ENCODE results near the gene FAM161B.
"Not testable (repeated sequence)": the region's sequence is repeated elsewhere in the genome, so short reads cannot be mapped to it uniquely, and the experiment has no call there.

FAM161B gene, protein sequence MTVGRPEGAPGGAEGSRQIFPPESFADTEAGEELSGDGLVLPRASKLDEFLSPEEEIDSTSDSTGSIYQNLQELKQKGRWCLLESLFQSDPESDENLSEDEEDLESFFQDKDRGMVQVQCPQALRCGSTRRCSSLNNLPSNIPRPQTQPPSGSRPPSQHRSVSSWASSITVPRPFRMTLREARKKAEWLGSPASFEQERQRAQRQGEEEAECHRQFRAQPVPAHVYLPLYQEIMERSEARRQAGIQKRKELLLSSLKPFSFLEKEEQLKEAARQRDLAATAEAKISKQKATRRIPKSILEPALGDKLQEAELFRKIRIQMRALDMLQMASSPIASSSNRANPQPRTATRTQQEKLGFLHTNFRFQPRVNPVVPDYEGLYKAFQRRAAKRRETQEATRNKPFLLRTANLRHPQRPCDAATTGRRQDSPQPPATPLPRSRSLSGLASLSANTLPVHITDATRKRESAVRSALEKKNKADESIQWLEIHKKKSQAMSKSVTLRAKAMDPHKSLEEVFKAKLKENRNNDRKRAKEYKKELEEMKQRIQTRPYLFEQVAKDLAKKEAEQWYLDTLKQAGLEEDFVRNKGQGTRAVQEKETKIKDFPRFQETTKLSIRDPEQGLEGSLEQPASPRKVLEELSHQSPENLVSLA

DNA sequence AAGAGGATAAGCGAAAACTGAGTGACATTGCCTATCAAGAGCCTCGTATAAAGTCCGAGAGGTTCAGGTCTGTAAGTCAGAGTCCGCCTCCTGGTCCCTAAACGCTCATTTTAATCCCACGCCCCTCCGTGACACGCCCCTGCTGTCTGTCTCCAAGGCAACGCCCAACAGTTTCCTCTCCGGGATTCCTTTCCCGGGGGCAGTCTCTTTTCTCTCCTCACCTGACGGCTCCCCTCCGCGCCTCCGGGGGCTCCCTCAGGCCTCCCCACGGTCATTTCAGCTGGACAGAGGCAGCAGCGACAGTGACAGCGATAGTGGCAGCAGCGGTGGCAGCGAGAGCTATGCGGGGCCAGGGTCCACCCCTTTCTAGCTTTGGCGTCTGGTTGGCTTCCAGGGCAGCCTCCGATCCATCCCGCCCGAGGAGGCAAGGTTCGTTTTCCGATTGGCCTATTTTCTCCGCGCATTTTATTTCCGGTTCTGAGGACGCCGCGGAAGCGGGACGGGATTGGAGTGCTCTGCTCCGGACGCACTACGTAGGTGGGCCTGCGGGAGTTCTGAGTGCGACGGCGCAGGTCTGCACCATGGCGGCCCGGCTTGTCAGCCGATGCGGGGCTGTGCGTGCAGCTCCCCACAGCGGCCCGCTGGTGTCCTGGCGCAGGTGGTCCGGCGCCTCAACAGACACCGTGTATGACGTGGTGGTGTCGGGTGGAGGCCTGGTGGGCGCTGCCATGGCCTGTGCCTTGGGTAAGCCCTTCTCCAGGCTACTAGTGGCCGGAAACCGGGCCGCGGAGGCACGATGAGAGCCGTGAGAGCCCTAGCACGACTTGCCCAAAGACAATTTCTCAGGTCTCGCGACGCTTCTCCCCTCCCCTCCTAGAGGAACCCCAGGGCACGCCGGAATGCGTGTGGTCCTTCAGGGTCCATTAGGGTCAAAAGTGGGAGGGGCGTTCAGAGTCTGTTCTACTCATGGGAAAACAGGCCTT is at the start of gene FAM161B, which contains the start of gene COQ6:
Gene FAM161B (minus strand): TSS at position 343 of the 983 bp plus-strand sequence. CDS start 68 bp downstream, at position 275.
Gene COQ6 (plus strand): TSS at position 551 of the 983 bp plus-strand sequence. CDS start 31 bp downstream, at position 582.
- Histone ChIP-seq H3K9ac (ENCODE audit: low read length) (peak within 1 kb of the TSS; percentile 93), H3K4me1 (ENCODE audit: control insufficient read depth, insufficient read depth, low read length) (peaks cover 12% of the 10 kb centered on the region), H3K9me3 (ENCODE audit: control insufficient read depth, low read length) (no peaks in the 10 kb centered on the region), H3K36me3 (ENCODE audit: control insufficient read depth, insufficient read depth, low read length, severe bottlenecking) (peaks cover 17% of the 10 kb centered on the region), H3K4me3 (ENCODE audit: low read length) (peak within 1 kb of the TSS; percentile 95), H3K27me3 (replicated peaks; ENCODE audit: control insufficient read depth, insufficient read depth, low read length) (no peaks in the 10 kb centered on the region)
- DNase-seq (ENCODE audit: low read depth) = peak; percentile 99

DNA sequence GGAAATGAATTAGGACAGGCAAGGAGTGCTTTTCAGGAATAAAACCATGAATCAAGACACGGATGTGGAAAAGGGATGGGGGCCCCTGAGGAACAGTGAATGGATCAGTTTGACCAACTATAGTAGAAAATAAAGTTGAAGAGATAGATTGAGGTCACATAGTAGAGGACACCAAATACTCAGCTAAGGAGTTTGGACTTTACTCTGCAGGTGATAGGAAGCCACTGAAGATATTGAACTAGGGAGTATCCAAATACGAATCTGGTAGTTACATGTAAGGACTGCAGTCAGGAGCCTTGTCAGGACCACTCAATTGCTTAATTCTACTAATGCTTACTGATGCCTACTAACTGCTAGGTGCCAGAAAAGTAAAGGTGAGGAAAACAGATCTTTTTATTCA is 48.8 kb upstream of the FAM161B start:
- no peaks in the 10 kb centered on the region for H3K4me1 ChIP-seq (ENCODE audit: control insufficient read depth, insufficient read depth, low read length)
- H3K4me3 ChIP-seq (ENCODE audit: low read length) = no peak overlapping the region
- no peak for DNase-seq (ENCODE audit: low read depth)

DNA sequence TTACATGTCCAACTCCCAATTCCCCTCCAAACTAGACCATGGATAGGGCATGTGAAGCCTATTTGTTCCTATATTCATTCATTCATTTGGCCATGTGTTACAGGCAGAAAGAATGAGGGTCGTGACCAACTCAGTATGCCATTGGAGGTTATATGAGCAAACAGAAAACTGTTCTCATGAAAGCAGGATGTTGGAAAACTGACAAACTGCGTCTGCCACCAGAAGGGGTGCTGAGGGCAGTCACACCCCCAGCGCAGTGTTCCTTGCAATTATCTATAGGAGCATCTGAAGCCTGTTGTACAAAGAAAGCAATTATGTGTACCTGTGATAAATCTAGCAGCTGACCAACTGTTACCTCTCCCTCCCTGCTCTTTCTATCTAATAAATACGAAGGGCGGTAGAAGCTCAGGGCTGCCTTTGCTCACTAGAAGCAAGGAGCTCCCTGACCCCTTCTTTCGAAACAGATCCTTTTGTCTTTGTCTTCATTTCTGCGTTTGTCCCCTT is 48.1 kb upstream of the FAM161B start:
- no peaks in the 10 kb centered on the region for H3K27me3 ChIP-seq (replicated peaks; ENCODE audit: control insufficient read depth, insufficient read depth, low read length)
- no peaks in the 10 kb centered on the region for H3K4me1 ChIP-seq (ENCODE audit: control insufficient read depth, insufficient read depth, low read length)
- no peaks in the 10 kb centered on the region for H3K9me3 ChIP-seq (ENCODE audit: control insufficient read depth, low read length)
- H3K4me3 ChIP-seq (ENCODE audit: low read length) = no peak overlapping the region
- peaks cover 1% of the 10 kb centered on the region for H3K36me3 ChIP-seq (ENCODE audit: control insufficient read depth, insufficient read depth, low read length, severe bottlenecking)
- no peak for DNase-seq (ENCODE audit: low read depth)
- H3K9ac ChIP-seq (ENCODE audit: low read length) = no peak overlapping the region

More for the DNA sequence above, 48.8 kb upstream of the FAM161B start:
- H3K9ac ChIP-seq (ENCODE audit: low read length) = no peak overlapping the region
- peaks cover 8% of the 10 kb centered on the region for H3K36me3 ChIP-seq (ENCODE audit: control insufficient read depth, insufficient read depth, low read length, severe bottlenecking)
- no peaks in the 10 kb centered on the region for H3K27me3 ChIP-seq (replicated peaks; ENCODE audit: control insufficient read depth, insufficient read depth, low read length)
- no peaks in the 10 kb centered on the region for H3K9me3 ChIP-seq (ENCODE audit: control insufficient read depth, low read length)

DNA sequence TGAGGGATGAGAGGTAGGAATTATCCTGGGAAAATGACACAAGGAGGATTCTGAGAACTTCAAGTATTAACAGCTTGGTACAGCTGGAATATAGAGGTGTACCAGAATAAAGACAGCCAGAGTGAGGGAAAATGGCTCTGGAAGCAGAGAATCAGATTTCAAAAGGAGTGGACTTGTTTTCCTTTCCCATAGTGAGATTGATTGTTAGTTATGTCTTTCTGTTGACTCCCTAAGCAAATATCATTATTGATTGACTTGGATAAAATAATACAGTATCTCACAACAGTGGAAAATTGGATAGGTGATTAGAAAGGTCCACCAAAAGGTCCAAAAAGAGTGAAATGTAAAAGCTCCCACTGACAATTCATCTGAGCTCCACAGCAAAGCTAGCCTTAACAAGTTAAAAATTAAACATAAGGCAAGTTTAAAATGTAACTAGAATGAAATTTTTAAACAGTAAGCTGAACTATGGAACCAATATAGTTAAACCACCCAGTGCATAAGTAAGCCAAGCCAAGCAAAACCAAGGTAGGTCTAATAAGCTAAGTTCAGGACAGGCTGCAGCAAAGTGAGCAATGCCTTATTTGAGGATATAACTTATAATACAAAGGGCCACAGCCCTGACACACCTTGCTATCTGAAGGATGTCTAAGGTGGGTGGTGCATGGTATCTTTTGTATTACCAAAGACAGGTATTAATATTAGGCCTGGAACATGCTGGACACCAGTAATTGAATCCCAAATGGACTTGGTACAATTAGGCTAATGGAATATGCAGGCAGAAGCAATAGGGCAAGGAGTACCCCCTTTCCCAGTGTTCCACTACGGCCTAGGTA is 47.4 kb upstream of the FAM161B start:
- no peaks in the 10 kb centered on the region for H3K4me1 ChIP-seq (ENCODE audit: control insufficient read depth, insufficient read depth, low read length)
- H3K9me3 ChIP-seq (ENCODE audit: control insufficient read depth, low read length) = no peaks in the 10 kb centered on the region
- no peak overlapping the region for H3K9ac ChIP-seq (ENCODE audit: low read length)
- no peak overlapping the region for H3K4me3 ChIP-seq (ENCODE audit: low read length)
- DNase-seq (ENCODE audit: low read depth) = no peak
- H3K27me3 ChIP-seq (replicated peaks; ENCODE audit: control insufficient read depth, insufficient read depth, low read length) = no peaks in the 10 kb centered on the region
- H3K36me3 ChIP-seq (ENCODE audit: control insufficient read depth, insufficient read depth, low read length, severe bottlenecking) = no peaks in the 10 kb centered on the region

DNA sequence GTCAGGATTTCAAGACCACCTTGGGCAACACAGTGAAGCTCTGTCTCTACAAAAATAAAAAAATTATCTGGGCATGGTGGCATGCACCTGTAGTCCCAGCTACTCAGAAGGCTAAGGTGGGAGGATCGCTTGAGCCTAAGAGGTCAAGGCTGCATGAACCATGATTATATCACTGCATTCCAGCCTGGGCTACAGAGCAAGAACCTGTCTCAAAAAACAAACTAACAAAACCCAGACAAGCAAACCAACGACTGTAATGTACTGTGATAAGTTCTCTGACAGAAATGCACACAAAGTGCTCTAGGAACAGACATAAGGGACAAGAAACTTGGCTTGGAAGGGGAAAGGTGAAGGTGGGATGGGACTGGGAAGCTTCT is 46.8 kb upstream of the FAM161B start:
- DNase-seq (ENCODE audit: low read depth) = no peak
- H3K9ac ChIP-seq (ENCODE audit: low read length) = no peak overlapping the region
- H3K4me1 ChIP-seq (ENCODE audit: control insufficient read depth, insufficient read depth, low read length) = no peaks in the 10 kb centered on the region
- H3K27me3 ChIP-seq (replicated peaks; ENCODE audit: control insufficient read depth, insufficient read depth, low read length) = no peaks in the 10 kb centered on the region
- no peaks in the 10 kb centered on the region for H3K36me3 ChIP-seq (ENCODE audit: control insufficient read depth, insufficient read depth, low read length, severe bottlenecking)
- H3K4me3 ChIP-seq (ENCODE audit: low read length) = no peak overlapping the region
- no peaks in the 10 kb centered on the region for H3K9me3 ChIP-seq (ENCODE audit: control insufficient read depth, low read length)

DNA sequence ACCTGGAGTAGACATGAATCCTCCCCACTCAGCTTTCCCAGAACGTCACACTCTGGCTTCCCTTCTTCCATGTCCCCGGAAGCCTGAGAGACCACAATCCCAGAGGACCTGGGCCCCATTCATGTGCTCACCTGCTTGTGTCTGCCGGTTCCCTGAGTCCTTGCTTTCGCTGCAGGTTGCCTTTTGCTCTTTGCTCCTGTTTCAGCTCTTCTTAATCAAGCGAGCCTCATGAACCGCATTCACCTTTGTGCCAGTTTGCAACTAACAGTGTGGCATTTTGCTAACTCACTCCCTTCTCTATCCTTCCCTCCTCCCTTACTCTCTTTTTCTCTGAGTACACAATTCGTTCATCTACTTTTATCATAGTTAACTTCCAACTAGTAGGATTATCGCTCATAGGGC is 46.1 kb upstream of the FAM161B start:
- H3K4me1 ChIP-seq (ENCODE audit: control insufficient read depth, insufficient read depth, low read length) = no peaks in the 10 kb centered on the region
- no peak overlapping the region for H3K9ac ChIP-seq (ENCODE audit: low read length)
- no peaks in the 10 kb centered on the region for H3K36me3 ChIP-seq (ENCODE audit: control insufficient read depth, insufficient read depth, low read length, severe bottlenecking)
- H3K27me3 ChIP-seq (replicated peaks; ENCODE audit: control insufficient read depth, insufficient read depth, low read length) = no peaks in the 10 kb centered on the region
- H3K4me3 ChIP-seq (ENCODE audit: low read length) = no peak overlapping the region
- H3K9me3 ChIP-seq (ENCODE audit: control insufficient read depth, low read length) = no peaks in the 10 kb centered on the region
- DNase-seq (ENCODE audit: low read depth) = no peak

DNA sequence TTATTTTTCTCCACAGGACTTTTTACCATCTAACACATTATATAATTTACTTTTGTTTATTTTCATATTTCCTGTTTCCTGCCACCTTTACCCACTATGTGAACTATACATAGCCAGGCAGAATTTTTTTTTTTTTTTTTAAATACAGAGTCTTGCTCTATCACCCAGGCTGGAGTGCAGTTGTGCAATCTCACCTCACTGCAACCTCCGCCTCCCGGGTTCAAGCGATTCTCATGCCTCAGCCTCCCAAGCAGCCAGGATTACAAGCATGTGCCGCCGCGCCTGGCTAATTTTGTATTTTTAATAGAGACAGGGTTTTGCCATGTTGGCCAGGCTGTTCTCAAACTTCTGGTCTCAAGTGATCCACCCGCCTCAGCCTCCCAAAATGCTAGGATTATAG is 45.0 kb upstream of the FAM161B start:
- H3K4me3 ChIP-seq (ENCODE audit: low read length) = not testable (repeated sequence)

DNA sequence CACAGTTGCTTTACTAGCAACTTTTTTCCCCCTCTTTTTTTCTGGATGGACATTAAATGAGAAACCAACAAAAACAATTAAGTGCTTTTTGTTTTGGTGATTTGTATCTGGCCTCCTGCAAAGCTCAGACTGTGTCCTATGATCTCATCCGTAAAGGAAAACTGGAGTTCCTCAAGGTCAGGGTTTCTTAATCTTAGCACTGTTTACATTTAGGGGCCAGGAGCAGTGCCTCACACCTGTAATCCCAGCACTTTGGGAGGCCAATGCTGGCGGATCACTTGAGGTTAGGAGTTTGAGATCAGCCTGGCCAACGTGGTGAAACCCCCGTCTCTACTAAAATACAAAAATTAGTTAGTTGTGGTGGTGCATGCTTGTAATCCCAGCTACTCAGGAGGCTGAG is 41.2 kb upstream of the FAM161B start:
- Histone ChIP-seq H3K27me3 (replicated peaks; ENCODE audit: control insufficient read depth, insufficient read depth, low read length) (no peaks in the 10 kb centered on the region), H3K4me1 (ENCODE audit: control insufficient read depth, insufficient read depth, low read length) (no peaks in the 10 kb centered on the region), H3K36me3 (ENCODE audit: control insufficient read depth, insufficient read depth, low read length, severe bottlenecking) (peaks cover 18% of the 10 kb centered on the region), H3K9me3 (ENCODE audit: control insufficient read depth, low read length) (no peaks in the 10 kb centered on the region), H3K9ac (ENCODE audit: low read length) (no peak overlapping the region), H3K4me3 (ENCODE audit: low read length) (no peak overlapping the region)
- no peak for DNase-seq (ENCODE audit: low read depth)

More for the DNA sequence above, 45.0 kb upstream of the FAM161B start:
- not testable (repeated sequence) for H3K9ac ChIP-seq (ENCODE audit: low read length); H3K9me3 ChIP-seq (ENCODE audit: control insufficient read depth, low read length); H3K27me3 ChIP-seq (replicated peaks; ENCODE audit: control insufficient read depth, insufficient read depth, low read length); H3K36me3 ChIP-seq (ENCODE audit: control insufficient read depth, insufficient read depth, low read length, severe bottlenecking); H3K4me1 ChIP-seq (ENCODE audit: control insufficient read depth, insufficient read depth, low read length); DNase-seq (ENCODE audit: low read depth)

DNA sequence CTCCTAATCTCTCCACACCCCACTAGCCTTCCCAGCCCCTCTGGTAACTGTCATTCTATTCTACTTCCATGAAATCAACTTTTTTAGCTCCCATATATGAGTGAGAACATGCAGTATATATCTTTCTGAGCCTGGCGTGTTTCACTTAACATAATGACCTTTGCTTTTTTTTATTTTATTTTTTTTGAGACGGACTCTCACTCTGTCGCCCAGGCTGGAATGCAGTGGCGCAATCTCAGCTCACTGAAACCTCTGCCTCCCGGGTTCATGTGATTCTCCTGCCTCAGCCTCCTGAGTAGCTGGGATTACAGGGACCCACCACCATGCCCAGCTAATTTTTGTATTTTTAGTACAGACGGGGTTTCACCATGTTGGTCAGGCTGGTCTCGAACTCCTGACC is 38.8 kb upstream of the FAM161B start:
- not testable (repeated sequence) for H3K9me3 ChIP-seq (ENCODE audit: control insufficient read depth, low read length); H3K4me1 ChIP-seq (ENCODE audit: control insufficient read depth, insufficient read depth, low read length); DNase-seq (ENCODE audit: low read depth); H3K4me3 ChIP-seq (ENCODE audit: low read length); H3K27me3 ChIP-seq (replicated peaks; ENCODE audit: control insufficient read depth, insufficient read depth, low read length); H3K9ac ChIP-seq (ENCODE audit: low read length)
- peaks cover 20% of the 10 kb centered on the region for H3K36me3 ChIP-seq (ENCODE audit: control insufficient read depth, insufficient read depth, low read length, severe bottlenecking)

DNA sequence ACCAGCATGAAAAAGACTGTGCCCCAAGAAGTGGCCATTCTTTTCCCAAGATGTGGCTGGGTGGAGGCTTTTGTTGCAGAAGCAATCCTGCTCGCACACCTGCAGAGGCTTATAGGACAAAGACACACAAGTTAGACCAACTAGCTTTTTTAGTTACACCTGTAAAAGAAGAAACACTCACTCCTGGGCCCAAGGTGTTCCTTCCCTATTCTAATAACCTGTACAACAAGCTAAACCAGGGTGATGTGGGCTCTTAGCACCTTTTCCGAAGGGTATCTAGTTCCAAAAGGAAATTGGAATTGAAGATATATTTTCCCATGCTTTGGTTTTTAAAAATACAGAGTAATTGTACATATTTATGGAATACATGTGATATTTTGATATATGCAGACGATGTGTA is 38.2 kb upstream of the FAM161B start:
- DNase-seq (ENCODE audit: low read depth) = no peak
- peaks cover 20% of the 10 kb centered on the region for H3K36me3 ChIP-seq (ENCODE audit: control insufficient read depth, insufficient read depth, low read length, severe bottlenecking)

More for the DNA sequence above, 38.2 kb upstream of the FAM161B start:
- no peak overlapping the region for H3K4me3 ChIP-seq (ENCODE audit: low read length)
- no peak overlapping the region for H3K9ac ChIP-seq (ENCODE audit: low read length)
- H3K27me3 ChIP-seq (replicated peaks; ENCODE audit: control insufficient read depth, insufficient read depth, low read length) = no peaks in the 10 kb centered on the region
- H3K9me3 ChIP-seq (ENCODE audit: control insufficient read depth, low read length) = no peaks in the 10 kb centered on the region
- no peaks in the 10 kb centered on the region for H3K4me1 ChIP-seq (ENCODE audit: control insufficient read depth, insufficient read depth, low read length)
